GM23338 (cell line): ENCODE data around the gene OPN1SW. TPM values are rescaled to one million over a fixed set of nuclear protein-coding genes. Genes with fewer than 3 reads are reported as not detected.

ENCODE experiments used
- CREB1 ChIP-seq: fragments of 250-450 bp; sonication (Bioruptor Pico); IDR thresholded peaks from 2 replicates; pipeline ENCODE4 v1.5.0; 2020; ENCODE audit warnings: low read depth, mild to moderate bottlenecking, moderate library complexity
- CTCF ChIP-seq, 2 experiments: fragments of 200-600 bp in 1 of 2; sonication (generic) in 1 of 2; conservative IDR thresholded peaks; 2 replicates each; pipeline versions ENCODE4 v1.5.1 to v1.6.1; 2016 to 2017; ENCODE audit warnings: antibody characterized with exemption in 2 of 2, low read depth in 2 of 2, mild to moderate bottlenecking in 2 of 2, moderate library complexity in 1 of 2
- ETS1 ChIP-seq: IDR thresholded peaks from 2 replicates; pipeline ENCODE4 v1.6.1; 2016; ENCODE audit warnings: antibody characterized with exemption
- EZH2phosphoT487 ChIP-seq: fragments of 200-600 bp; sonication (generic); IDR thresholded peaks from one replicate; pipeline ENCODE4 v1.8.1; 2018; ENCODE audit warnings: antibody characterized with exemption; ENCODE audit not compliant: unreplicated experiment
- REST ChIP-seq: IDR thresholded peaks from one replicate; pipeline ENCODE4 v1.6.1; 2018; ENCODE audit warnings: antibody characterized with exemption; ENCODE audit not compliant: unreplicated experiment
- STAT1 ChIP-seq: IDR thresholded peaks from one replicate; pipeline ENCODE4 v1.6.1; 2016; ENCODE audit warnings: antibody characterized with exemption; ENCODE audit not compliant: unreplicated experiment
- ZNF331 ChIP-seq: fragments of 250-450 bp; sonication (Bioruptor Pico); IDR thresholded peaks from 2 replicates; pipeline ENCODE4 v1.5.0; 2020; ENCODE audit warnings: low read depth, mild to moderate bottlenecking, moderate library complexity
- ZNF462 ChIP-seq: fragments of 250-450 bp; sonication (Bioruptor Pico); IDR thresholded peaks from 2 replicates; pipeline ENCODE4 v1.5.0; 2020; ENCODE audit warnings: mild to moderate bottlenecking, moderate library complexity
- polyA plus RNA-seq: library from polyadenylated mRNA; unstranded; fragments of >200 nt; fragmentation: Nextera tagmentation; extraction: Ambion mirVana; gene quantifications from 2 replicates; pipeline ENCODE4 v1.2.1, GENCODE V29; 2016
- total RNA-seq: library from RNA; depleted of rRNA; stranded (reverse); fragments of >200 nt; shearing (Covaris generic); gene quantifications from 2 replicates; pipeline ENCODE4 v1.2.3, GENCODE V29; 2014

Gene OPN1SW
- total and polyA plus RNA-seq, 2 experiments from 2014 or later: 0.50 TPM; not detected in 1

GRCh38 chr7:128796327-128796726 is 20.7 kb upstream of the OPN1SW start (continued):
- TF ChIP-seq ZNF462 (CRISPR knock-in tag) (no peak), CREB1 (CRISPR knock-in tag) (no peak), REST (no peak), STAT1 (no peak), ETS1 (no peak), ZNF331 (CRISPR knock-in tag) (no peak), CTCF (conservative IDR thresholded peaks at IDR 0.05; ENCODE audit: low read depth in 2 of 2) (no peak), EZH2phosphoT487 (no peak)
